Lower leg skin (tissue), 3 donors: ENCODE results near the gene PEDS1.

Source experiments
- POLR2A ChIP-seq, 2 donors: fragments of 450-650 bp; IDR thresholded peaks; one replicate each; pipeline ENCODE4 v1.6.1; 2016 to 2017; ENCODE audit warnings: antibody characterized with exemption in 2 of 2, mild to moderate bottlenecking in 1 of 2, moderate library complexity in 1 of 2
- TF ChIP-seq, protein P1 (sequence below), 3 donors: fragments of 450-650 bp; IDR thresholded peaks; one replicate each; pipeline ENCODE4 v1.5.1; 2016; ENCODE audit warnings: antibody characterized with exemption in 3 of 3, mild to moderate bottlenecking in 3 of 3, moderate library complexity in 2 of 3

DNA sequence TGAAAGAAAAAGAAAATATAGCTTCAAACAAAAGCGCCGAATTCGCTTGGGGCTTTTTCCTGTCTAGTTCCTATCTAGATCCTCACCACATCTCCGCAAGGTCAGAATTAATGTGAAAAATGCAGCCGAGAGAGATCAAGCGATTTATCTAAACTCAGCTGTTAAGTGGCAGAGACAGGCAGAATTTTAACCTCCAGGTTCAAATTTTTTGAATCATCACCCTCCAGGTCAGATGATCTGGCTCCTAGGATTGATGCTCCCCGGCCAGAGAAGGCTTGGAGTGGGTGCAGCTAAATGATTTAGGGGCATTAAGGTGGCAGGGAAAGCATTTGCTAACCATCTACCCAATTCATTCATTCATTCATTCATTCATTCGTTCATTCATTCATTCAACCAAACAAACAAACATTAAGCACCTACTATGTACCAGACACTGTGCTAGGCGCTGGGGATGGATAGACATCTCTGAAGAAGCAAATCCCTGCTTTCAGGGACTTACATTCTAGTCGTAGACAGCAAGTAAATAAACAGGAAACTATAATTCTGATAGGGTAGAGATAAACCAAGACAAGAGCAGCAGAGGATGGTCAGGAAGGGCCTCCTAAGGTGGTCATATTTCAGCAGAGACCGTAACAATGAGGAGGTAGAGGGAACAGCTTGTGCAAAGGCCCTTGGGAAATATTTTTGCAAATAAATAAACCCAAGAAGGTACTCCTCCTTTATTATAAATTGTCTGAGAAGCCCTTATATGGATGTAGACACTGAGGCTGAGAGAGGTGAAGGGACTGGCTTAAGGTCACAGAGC, 39.9 kb downstream of the PEDS1 start:
- TF ChIP-seq POLR2A (IDR thresholded peaks at IDR 0.05), result no peak
- TF ChIP-seq, protein P1, sequence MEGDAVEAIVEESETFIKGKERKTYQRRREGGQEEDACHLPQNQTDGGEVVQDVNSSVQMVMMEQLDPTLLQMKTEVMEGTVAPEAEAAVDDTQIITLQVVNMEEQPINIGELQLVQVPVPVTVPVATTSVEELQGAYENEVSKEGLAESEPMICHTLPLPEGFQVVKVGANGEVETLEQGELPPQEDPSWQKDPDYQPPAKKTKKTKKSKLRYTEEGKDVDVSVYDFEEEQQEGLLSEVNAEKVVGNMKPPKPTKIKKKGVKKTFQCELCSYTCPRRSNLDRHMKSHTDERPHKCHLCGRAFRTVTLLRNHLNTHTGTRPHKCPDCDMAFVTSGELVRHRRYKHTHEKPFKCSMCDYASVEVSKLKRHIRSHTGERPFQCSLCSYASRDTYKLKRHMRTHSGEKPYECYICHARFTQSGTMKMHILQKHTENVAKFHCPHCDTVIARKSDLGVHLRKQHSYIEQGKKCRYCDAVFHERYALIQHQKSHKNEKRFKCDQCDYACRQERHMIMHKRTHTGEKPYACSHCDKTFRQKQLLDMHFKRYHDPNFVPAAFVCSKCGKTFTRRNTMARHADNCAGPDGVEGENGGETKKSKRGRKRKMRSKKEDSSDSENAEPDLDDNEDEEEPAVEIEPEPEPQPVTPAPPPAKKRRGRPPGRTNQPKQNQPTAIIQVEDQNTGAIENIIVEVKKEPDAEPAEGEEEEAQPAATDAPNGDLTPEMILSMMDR (IDR thresholded peaks at IDR 0.05), result no peak
